C4-2B (cell line): ENCODE data around the gene SMIM13.

ENCODE experiments used
- H3K27ac ChIP-seq: fragments of 450-650 bp; 2 replicates; pipeline ENCODE4 v1.5.1; 2017
- ZFX ChIP-seq: fragments of 450-650 bp; IDR thresholded peaks from 2 replicates; pipeline ENCODE4 v1.6.1; 2017
- TF ChIP-seq, protein P1 (sequence below): fragments of 450-650 bp; conservative IDR thresholded peaks from 2 replicates; pipeline ENCODE4 v1.5.1; 2017; ENCODE audit warnings: mild to moderate bottlenecking

SMIM13 gene

GRCh38 chr6:11133281-11133680 lies 39.6 kb downstream of the SMIM13 start:
- H3K27ac ChIP-seq = no peak overlapping the region
- TF ChIP-seq ZFX = no peak
- TF ChIP-seq, protein P1, sequence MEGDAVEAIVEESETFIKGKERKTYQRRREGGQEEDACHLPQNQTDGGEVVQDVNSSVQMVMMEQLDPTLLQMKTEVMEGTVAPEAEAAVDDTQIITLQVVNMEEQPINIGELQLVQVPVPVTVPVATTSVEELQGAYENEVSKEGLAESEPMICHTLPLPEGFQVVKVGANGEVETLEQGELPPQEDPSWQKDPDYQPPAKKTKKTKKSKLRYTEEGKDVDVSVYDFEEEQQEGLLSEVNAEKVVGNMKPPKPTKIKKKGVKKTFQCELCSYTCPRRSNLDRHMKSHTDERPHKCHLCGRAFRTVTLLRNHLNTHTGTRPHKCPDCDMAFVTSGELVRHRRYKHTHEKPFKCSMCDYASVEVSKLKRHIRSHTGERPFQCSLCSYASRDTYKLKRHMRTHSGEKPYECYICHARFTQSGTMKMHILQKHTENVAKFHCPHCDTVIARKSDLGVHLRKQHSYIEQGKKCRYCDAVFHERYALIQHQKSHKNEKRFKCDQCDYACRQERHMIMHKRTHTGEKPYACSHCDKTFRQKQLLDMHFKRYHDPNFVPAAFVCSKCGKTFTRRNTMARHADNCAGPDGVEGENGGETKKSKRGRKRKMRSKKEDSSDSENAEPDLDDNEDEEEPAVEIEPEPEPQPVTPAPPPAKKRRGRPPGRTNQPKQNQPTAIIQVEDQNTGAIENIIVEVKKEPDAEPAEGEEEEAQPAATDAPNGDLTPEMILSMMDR = no peak

- H3K27ac ChIP-seq = no peak overlapping the region
- TF ChIP-seq, protein P1 = no peak
- no peak for TF ChIP-seq ZFX
Observed at GRCh38 chr6:11136809-11137208, 43.2 kb downstream of the SMIM13 start.

- TF ChIP-seq ZFX = no peak
- TF ChIP-seq, protein P1 = no peak
- no peak overlapping the region for H3K27ac ChIP-seq
Observed at GRCh38 chr6:11139051-11139960, 45.7 kb downstream of the SMIM13 start.

DNA sequence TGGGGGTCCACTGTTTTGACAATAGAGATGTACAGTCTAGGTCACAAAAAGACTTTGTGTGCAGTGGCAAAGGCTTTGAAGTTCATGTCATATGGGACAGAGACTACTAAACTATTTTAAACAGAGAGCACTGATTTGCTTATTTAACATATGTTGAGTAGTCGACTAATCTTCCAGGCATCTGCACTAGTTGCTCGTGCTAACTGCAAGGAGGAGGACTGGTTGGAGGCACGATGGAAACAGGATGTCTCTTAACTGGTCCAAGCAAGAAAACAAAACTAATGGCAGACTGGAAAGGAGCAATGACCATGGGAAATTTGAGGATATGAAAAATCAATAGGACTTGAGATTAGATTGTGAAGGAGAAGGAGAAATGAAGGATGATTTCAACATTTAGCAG lies 46.4 kb downstream of the SMIM13 start:
- no peak overlapping the region for H3K27ac ChIP-seq
- no peak for TF ChIP-seq ZFX
- TF ChIP-seq, protein P1 = no peak

DNA sequence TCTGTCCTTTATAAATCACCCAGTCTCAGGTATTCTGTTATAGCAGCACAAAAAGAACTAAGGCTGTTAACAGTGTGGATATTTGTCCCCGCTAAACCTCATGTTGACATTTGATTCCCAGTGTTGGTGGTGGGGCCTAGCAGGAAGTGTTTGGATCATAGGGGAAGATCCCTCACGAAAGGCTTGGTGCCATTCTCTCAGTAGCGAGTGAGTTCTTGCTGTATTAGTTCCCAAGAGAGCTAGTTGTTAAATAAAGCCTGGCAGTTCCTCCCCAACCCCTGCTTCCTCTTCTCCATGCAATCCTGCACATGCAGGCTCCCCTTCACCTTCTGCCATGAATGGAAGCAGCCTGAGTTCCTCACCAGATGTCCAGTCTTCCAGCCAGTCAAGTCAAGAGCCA lies 47.7 kb downstream of the SMIM13 start:
- TF ChIP-seq ZFX = no peak
- TF ChIP-seq, protein P1 = no peak
- H3K27ac ChIP-seq = no peak overlapping the region

GRCh38 chr6:11142296-11143027 lies 48.8 kb downstream of the SMIM13 start:
- TF ChIP-seq, protein P1 = no peak
- no peak for TF ChIP-seq ZFX
- H3K27ac ChIP-seq = no peak overlapping the region
